IPS-15b (cell line): ENCODE results near the gene MED7.

Experiments
- H3K27me3 ChIP-seq: one replicate; pipeline ENCODE4 v1.6.1; 2013; ENCODE audit warnings: low read length; ENCODE audit not compliant: control insufficient read depth, insufficient read depth
- H3K36me3 ChIP-seq: one replicate; pipeline ENCODE4 v1.6.1; 2013; ENCODE audit warnings: low read length; ENCODE audit not compliant: control insufficient read depth, insufficient read depth
- H3K4me1 ChIP-seq: one replicate; pipeline ENCODE4 v1.6.1; 2013; ENCODE audit warnings: mild to moderate bottlenecking, low read length; ENCODE audit not compliant: control insufficient read depth, insufficient read depth
- H3K4me3 ChIP-seq: one replicate; pipeline ENCODE4 v1.5.1; 2013; ENCODE audit warnings: low read depth, low read length
- H3K9ac ChIP-seq: one replicate; pipeline ENCODE4 v1.6.1; 2013; ENCODE audit warnings: low read depth, mild to moderate bottlenecking, low read length
- H3K9me3 ChIP-seq: one replicate; pipeline ENCODE4 v1.6.1; 2013; ENCODE audit warnings: mild to moderate bottlenecking, low read length; ENCODE audit not compliant: control insufficient read depth, insufficient read depth

Gene MED7

DNA sequence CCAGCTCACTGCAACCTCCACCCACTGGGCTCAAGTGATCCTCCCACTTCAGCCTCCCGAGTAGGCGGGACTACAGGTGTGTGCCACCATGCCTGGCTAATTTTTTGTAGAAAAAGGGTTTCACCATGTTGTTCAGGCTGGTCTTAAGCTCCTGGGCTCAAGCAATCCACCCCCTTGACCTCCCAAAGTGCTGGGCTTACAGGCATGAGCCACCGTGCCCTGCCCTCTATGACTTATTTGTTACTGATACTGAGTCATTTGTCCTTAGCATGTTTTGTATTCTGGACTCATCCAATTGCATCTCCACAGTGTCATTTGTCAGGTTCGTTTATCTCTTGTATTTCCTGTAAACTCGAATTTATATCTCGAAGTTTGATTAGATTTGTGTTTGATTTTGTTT lies 35.3 kb upstream of the MED7 start:
- H3K36me3 ChIP-seq = no peaks in the 10 kb centered on the region
- peaks cover 7% of the 10 kb centered on the region for H3K27me3 ChIP-seq
- no peaks in the 10 kb centered on the region for H3K4me1 ChIP-seq
- H3K4me3 ChIP-seq = no peak overlapping the region
- H3K9ac ChIP-seq = no peak overlapping the region
- H3K9me3 ChIP-seq = no peaks in the 10 kb centered on the region

DNA sequence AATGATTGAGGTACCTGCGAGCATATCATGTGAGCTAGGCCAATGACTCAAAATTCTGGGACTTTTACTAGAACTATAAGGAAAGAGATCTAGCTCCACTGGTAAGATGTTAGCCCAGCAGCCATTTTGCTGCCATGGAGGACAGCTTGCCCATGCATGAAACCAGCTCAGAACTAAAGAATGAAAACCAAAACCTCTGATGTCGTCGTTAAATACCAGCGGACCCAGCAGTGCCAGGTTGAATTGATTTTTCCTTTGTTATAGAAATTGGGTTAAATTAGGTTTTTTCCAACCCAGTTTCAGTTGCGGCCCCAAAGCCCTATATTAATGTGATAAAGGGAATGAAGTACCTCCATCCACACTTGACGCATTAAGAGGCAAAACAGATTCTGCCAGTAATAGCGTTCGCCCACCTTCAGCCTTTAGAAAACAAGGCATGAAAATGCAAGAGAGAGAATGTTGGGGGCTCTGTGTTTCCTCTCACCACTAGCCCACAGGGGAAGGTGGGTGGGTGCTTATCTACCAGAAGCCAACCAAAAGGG lies 32.5 kb upstream of the MED7 start:
- Histone ChIP-seq H3K4me3 (no peak overlapping the region), H3K27me3 (no peaks in the 10 kb centered on the region), H3K9me3 (no peaks in the 10 kb centered on the region), H3K9ac (no peak overlapping the region), H3K4me1 (peaks cover 3% of the 10 kb centered on the region), H3K36me3 (no peaks in the 10 kb centered on the region)

DNA sequence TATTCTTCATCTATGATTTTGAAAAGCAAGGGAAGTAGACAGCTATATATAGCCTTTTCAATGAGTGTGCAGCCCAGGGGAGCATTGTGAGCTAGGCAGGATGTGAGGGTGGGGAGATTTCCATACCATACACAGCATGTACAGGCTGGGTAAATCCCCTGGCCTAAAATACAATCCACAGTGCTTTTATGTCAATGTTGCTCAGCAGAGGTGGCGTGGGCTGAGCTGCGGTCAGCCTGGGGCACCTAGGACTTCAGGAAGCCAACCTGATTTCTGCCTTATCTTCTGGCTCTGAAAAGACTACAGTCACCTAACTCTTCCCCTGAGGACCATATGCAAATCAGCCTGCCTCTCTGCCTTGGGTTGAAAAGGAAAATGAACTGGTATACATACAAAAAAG lies 29.7 kb upstream of the MED7 start:
- H3K9me3 ChIP-seq = no peaks in the 10 kb centered on the region
- H3K27me3 ChIP-seq = no peaks in the 10 kb centered on the region
- no peaks in the 10 kb centered on the region for H3K36me3 ChIP-seq
- no peak overlapping the region for H3K4me3 ChIP-seq
- peaks cover 3% of the 10 kb centered on the region for H3K4me1 ChIP-seq
- no peak overlapping the region for H3K9ac ChIP-seq

DNA sequence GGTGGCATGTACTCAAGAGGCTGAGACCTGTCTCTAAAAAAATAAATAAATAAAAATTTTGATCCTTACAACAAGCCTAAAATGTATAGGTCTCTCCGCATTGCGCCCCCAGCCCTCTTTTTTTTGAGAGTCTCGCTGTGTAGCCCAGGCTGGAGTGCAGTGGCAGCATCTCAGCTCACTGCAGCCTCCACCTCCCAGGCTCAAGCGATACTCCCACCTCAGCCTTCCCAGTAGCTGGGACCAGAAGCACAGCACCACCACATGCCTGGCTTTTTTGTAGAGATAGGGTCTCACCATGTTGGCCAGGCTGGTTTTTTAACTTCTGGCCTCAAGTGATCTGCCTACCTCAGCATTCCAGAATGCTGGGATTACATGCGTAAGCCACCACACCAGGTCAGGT lies 25.6 kb upstream of the MED7 start:
- Histone ChIP-seq H3K9ac (no peak overlapping the region), H3K9me3 (no peaks in the 10 kb centered on the region), H3K4me3 (no peak overlapping the region), H3K36me3 (no peaks in the 10 kb centered on the region), H3K27me3 (no peaks in the 10 kb centered on the region), H3K4me1 (peaks cover 3% of the 10 kb centered on the region)

DNA sequence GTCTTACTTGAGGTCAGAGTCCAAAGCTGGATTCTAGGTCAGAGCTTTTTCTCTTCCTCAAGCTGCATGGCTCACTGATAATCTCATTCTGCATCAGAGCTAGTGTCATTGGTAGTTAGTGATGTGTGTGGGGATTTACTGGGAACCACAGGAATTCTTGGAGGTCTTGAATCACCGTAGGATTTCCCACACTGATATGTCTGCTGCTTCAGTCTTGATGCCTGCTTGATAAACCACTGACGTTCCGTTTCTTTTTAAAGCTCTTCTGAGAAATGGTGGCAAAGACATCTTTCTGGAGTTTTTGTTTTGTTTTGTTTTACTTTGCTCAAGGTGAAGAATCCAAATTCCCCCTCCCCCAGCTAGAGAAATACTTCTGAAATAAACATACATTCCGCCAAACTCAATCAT lies 24.6 kb upstream of the MED7 start:
- Histone ChIP-seq H3K9me3 (no peaks in the 10 kb centered on the region), H3K4me3 (no peak overlapping the region), H3K9ac (no peak overlapping the region), H3K4me1 (no peaks in the 10 kb centered on the region), H3K36me3 (no peaks in the 10 kb centered on the region), H3K27me3 (no peaks in the 10 kb centered on the region)

DNA sequence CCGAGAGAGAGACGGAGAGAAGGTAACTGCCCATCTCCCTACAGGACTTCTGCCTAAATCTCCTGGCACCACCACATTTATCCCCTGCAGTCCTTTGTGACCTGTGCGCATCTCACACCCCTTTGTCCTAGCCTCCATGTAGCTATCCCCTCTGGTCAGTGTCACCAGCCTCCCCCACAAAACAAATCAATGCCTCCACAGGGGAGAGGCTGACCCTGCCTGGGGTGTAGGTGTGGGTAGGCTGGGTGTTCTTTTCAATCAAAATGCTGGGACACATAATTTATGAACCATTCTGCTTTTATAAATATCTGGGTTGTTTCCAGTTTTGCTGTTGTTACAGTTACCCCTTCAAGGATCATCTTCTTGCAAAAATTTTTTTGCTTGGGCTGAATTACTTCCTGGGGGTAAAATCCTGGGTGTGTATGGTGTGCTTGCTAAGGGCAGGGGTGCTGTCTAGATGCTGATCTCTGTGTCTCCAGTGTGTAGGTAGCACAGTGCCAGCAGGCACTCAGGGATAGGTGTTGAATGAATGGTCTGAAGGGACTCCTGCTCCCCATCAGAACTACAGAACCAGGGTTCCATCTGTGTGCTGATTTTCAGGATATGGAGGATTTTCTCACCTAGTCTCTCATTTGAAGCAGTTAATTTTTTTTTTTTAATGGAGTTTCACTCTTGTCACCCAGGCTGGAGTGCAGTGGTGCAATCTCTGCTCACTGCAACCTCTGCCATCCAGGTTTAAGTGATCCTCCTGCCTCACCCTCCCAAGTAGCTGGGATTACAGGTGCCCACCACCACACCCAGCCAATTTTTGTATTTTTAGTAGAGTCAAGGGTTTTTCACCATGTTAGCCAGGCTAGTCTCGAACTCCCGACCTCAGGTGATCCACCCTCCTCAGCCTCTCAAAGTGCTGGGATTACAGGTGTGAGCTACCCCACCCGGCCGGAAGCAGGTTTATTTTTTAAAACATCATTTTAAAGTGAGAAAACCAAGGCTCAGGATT lies 23.8 kb upstream of the MED7 start, which contains the start of gene GARIN3:
GARIN3 (minus strand) TSS at position 51 of the 1,000 bp plus-strand sequence. CDS start 96 bp downstream, outside the sequence.
- no peaks in the 10 kb centered on the region for H3K9me3 ChIP-seq
- no peaks in the 10 kb centered on the region for H3K36me3 ChIP-seq
- H3K27me3 ChIP-seq = no peaks in the 10 kb centered on the region
- H3K4me1 ChIP-seq = no peaks in the 10 kb centered on the region
- no peak within 1 kb of the TSS for H3K9ac ChIP-seq
- H3K4me3 ChIP-seq = no peak within 1 kb of the TSS

DNA sequence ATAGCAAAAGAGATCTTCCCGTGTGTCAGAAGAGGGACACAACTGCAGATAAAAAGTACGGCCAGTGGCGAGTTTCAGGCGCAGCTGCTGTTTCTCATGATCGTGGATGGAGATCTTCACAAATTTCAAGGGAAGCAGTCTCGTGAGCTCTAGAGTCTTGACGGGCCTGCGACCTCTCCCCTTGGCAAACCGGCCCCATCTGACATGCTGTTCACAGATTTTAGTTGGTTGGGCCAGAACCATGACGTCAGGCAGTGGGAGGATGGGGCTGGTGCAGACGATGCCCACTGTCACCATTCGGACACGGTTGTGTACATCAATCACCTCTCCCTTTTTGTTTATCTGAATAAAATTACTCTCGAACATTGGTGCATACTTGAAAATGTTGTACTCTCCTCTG lies 23.0 kb upstream of the MED7 start:
- H3K4me1 ChIP-seq = no peaks in the 10 kb centered on the region
- H3K4me3 ChIP-seq = no peak overlapping the region
- H3K9ac ChIP-seq = no peak overlapping the region
- H3K36me3 ChIP-seq = no peaks in the 10 kb centered on the region
- no peaks in the 10 kb centered on the region for H3K27me3 ChIP-seq
- no peaks in the 10 kb centered on the region for H3K9me3 ChIP-seq

DNA sequence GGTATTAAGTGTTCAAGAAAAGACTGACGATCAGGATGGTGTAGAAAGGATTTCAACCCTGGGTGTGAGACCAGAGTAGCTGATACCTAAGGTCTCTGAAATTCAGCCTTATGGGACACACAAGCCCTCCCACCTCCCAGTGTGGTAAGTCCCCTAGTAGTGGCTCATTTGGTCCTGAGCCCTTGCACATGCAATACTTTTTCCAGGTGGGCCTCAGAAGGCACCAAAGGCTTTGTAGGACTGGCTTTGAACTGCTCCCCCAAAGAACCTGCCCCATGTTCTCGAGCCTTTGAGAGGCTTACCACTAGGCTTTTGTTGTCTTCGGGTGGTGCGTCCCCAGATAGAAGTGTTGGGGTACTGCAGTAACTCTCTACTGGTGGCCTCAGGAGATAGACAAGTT lies 22.6 kb upstream of the MED7 start:
- no peaks in the 10 kb centered on the region for H3K9me3 ChIP-seq
- H3K36me3 ChIP-seq = no peaks in the 10 kb centered on the region
- no peak overlapping the region for H3K4me3 ChIP-seq
- H3K9ac ChIP-seq = no peak overlapping the region
- H3K4me1 ChIP-seq = no peaks in the 10 kb centered on the region
- H3K27me3 ChIP-seq = no peaks in the 10 kb centered on the region

DNA sequence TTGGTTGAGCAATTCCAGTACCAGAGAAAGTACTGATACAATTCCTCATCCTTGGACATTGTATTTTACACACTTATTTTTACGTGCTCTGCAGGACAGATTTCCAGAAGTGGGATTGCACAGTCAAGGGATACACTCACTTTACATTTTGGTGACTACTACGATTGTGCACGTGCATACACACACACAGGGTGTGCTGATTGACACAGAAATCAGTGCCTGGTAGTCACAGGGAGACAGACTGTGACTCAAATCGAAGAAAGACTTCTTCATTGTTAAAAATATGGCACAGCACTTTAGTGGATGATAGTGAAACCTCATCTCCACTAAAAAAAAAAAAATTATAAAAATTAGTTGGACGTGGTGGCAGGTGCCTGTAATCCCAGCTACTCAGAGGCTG lies 21.9 kb upstream of the MED7 start:
- no peaks in the 10 kb centered on the region for H3K9me3 ChIP-seq
- H3K36me3 ChIP-seq = no peaks in the 10 kb centered on the region
- no peak overlapping the region for H3K9ac ChIP-seq
- no peaks in the 10 kb centered on the region for H3K4me1 ChIP-seq
- H3K4me3 ChIP-seq = no peak overlapping the region
- no peaks in the 10 kb centered on the region for H3K27me3 ChIP-seq

DNA sequence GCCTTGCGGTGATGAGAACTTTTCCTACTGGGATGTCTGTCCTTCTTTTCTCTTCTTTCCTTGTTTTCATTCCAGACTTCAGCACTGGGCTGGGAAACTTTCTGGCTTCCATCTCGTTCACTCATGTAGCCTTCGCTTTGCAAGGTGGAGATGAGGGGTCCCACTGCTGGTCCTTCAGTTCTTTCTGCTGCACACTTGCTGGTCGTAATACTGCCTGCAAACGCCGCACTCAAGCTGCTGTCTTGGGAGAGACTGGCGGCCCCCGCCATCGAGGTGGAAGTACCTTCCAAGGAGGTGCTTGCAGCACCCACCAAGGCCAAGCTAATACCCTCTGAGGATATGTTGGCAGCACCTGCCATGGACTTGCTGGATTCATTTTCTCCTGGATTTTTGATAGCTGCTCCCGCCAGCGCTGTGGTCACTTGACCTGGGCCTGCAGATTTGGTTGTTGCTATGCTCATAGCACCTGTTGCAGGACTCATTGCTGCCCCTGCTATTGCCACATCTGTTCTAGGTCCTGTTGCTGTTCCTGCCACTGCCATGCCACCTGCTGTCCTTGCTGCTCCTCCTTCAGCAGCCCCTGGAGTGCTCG lies 20.4 kb upstream of the MED7 start:
- Histone ChIP-seq H3K9me3 (no peaks in the 10 kb centered on the region), H3K4me3 (no peak overlapping the region), H3K27me3 (no peaks in the 10 kb centered on the region), H3K4me1 (no peaks in the 10 kb centered on the region), H3K9ac (no peak overlapping the region), H3K36me3 (no peaks in the 10 kb centered on the region)

DNA sequence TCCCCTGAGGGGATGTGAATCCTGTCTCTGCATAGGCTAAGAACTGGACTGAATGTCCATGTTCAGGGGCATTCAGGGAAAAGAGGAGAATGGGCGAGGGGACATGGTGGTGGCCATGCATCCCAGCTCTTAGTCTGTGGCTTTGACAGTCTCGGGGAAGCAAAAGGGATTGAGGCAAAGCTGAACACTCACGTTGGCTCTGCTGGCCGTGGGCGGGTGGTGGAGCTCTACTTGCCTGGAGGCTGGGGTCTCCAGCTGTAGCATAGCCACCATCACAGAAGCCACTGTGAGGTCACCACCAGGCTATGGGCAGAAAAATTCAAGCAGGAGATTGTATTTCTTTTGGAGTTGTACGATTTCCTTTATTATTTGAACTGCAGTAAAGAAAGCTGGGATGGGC lies 19.3 kb upstream of the MED7 start:
- H3K27me3 ChIP-seq = no peaks in the 10 kb centered on the region
- no peaks in the 10 kb centered on the region for H3K36me3 ChIP-seq
- no peak overlapping the region for H3K9ac ChIP-seq
- H3K4me3 ChIP-seq = no peak overlapping the region
- H3K4me1 ChIP-seq = no peaks in the 10 kb centered on the region
- H3K9me3 ChIP-seq = no peaks in the 10 kb centered on the region

DNA sequence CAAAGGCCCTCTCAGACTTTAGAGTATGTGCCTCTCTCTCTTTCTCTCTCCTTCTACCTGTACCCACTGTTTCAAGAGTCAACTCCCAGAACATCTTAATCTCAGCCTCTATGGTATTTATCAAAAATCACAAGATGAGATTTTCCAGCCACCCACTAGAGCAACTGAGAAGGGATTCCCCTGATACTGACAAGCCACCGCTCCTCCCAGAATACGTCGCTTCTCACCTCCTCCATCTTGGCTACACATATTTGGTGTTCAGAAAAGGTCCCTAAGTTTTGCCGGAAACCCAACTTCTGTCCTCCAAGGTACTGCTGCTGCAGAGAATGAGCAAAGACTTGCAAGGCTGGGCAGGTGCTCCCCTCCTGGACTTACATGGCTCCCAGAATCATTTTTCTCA lies 17.3 kb upstream of the MED7 start:
- Histone ChIP-seq H3K9me3 (no peaks in the 10 kb centered on the region), H3K9ac (no peak overlapping the region), H3K4me3 (no peak overlapping the region), H3K36me3 (no peaks in the 10 kb centered on the region), H3K4me1 (no peaks in the 10 kb centered on the region), H3K27me3 (no peaks in the 10 kb centered on the region)
